ENCODE data around the gene SPAST.
"Not testable (repeated sequence)": the region's sequence is repeated elsewhere in the genome, so short reads cannot be mapped to it uniquely, and the experiment has no call there.

Gene SPAST

GRCh38 chr2:32063310-32064020 is at the start of gene SPAST:
Gene SPAST (plus strand): TSS chr2:32063556. CDS start chr2:32063832, 276 bp downstream.
- peak; percentile 96 for DNase-seq

DNA sequence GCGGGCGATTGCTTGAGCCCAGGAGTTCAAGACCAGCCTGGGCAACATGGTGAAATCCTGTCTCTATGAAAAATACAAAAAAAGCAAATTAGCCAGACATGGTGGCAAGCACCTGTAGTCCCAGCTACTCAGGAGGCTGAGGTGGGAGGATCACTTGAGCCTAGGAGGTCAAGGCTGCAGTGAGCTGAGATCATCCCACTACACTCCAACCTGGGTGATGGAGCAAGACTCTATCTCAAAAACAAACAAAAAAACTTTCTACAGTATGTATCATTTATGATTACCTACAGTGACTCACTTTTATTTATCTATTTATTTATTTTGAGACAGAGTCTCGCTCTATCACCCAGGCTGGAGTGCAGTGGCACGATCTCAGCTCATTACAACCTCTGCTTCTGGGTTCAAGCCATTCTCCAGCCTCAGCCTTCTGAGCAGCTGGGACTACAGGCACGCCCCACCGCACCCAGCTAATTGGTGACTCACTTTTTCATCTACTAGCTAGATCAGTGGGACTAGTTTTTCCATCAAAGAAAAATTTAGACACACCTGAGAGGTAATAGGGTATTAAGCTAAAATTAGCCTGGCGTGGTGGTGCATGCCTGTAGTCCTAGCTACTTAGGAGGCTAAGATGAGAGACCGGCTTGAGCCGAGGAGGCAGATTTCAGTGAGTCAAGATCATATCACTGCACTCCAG is 44.4 kb upstream of the SPAST start:
- not testable (repeated sequence) for DNase-seq

DNA sequence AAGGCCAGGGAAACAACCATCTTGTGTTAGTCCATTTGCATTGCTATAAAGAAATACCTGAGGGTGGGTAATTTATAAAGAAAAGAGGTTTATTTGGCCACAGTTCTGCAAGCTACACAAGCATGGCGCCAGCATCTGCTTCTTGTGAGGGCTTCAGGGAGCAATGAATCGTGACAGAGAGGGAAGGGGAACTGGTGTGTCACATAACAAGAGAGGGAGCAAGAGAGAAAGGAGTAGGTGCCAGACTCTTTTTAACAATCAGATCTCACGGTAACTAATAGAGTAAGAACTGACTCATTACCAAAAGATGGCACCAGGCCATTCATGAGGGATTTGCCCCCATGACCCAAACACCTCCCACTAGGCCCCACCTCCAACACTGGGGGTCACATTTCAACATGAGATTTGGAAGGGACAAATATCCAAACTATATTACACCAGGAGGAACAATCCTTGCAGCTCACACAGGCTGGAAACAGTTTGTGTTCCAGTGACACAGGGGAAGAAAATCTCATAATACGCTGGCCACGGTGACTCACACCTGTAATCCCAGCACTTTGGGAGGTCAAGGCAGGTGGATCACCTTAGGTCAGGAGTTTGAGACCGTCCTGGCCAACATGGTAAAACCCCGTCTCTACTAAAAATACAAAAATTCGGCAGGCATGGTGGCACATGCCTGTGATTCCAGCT is 29.0 kb upstream of the SPAST start:
- not testable (repeated sequence) for DNase-seq

DNA sequence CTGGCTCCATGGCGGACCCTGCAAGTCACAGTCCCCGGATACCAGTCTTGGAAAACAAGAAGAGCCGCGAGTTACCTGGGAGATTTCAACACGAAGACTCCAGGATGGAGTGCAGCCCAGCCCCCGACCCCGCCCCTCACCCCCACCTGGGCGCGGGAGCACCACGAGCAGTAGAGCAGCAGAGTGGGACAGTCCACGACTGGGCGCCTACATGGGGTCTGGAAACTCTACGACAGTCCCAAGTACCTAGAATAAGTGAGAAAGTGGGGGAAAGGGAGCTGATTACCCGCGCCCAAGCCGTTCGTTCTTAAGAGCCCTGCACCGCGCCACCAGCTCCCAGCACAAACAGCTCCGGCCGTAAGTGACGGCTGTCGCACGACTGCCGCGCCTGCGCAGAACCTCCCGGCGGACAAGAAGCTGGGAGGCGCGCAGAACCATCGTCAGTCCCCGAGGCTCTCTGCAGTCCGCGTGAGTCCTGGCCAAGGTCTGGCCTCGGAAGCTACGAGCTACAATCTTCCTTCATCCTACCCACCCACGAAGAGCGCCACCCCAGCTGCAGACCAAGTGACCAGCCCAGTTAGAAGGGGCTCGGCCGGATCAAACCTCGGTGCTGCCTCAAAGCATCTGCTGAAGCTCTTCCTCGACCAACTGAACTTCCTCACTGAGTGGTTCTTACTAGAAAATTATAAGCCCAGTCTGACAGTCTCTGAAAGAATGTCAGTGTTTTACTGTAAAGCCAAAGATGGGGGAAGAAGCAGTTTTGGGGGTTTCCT is 23.7 kb upstream of the SPAST start, which contains the start of gene DPY30:
Gene DPY30 (minus strand): TSS at position 359 of the 773 bp plus-strand sequence. CDS start 349 bp downstream, at position 10.
- peak; percentile 89 for DNase-seq

- DNase-seq: no peak
Measured at GRCh38 chr2:32043561-32043960, 19.8 kb upstream of the SPAST start.

DNA sequence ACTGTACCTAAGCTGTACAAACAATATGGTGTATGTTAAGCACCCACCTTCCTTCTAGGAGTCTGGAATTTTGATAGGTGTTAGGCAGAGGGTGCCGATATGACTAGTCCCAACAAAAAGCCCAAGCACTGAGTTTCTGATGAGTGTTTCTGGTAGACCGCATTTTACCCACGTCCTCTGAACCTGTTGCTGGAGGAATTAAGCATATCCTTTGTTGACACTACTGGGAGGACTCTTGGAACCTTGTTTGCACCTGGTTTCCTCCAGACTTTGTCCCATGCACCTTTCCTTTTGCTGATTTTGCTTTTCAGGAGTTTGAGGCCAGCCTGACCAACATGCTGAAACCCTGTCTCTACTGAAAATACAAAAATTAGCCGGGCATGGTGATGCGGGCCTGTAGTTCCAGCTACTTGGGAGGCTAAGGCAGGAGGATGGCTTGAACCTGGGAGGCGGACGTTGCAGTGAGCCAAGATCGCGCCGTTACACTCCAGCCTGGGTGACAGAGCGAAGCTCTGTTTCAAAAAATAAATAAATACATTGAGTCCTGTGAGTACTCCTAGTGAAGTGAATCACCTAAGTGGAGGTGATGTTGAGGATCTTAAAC is 11.4 kb upstream of the SPAST start:
- no peak for DNase-seq

DNA sequence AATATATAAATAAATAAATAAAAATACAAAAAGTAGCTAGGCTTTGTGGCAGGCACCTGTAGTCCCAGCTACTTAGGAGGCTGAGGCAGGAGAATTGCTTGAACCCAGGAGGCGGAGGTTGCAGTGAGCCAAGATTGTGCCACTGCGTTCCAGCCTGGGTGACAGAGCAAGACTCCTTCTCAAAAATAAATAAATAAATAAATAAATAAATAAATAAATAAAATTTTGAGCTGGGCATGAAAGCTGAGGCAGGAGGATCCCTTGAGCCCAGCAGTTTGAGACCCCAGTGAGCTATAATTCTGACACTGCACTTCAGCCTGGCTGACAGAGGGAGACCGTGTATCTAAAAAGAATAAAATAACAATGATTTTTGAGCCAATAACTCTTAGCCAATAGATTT is 8.8 kb upstream of the SPAST start:
- DNase-seq: not testable (repeated sequence)

DNA sequence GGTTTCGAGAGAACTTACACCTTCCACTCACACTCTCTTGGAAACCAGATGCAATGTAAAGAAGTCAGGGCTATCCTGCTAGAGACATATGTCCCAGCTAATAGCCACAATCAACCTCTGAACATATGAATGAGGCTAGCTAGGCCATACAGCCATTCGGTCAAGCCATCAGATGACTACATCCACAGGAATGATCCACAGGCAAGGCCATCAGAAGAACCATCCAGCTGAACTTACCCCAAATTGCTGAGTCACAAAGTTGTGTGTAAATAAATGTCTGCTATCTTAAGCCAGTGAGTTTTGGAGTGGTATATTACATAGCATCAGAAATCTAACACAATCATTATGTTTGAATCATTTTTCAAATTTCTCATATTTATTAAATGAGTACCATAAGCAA is 5.2 kb upstream of the SPAST start:
- DNase-seq: no peak

GRCh38 chr2:32060266-32060665 is 3.1 kb upstream of the SPAST start:
- no peak for DNase-seq

GRCh38 chr2:32061430-32061829 is 1.9 kb upstream of the SPAST start:
- no peak for DNase-seq

DNA sequence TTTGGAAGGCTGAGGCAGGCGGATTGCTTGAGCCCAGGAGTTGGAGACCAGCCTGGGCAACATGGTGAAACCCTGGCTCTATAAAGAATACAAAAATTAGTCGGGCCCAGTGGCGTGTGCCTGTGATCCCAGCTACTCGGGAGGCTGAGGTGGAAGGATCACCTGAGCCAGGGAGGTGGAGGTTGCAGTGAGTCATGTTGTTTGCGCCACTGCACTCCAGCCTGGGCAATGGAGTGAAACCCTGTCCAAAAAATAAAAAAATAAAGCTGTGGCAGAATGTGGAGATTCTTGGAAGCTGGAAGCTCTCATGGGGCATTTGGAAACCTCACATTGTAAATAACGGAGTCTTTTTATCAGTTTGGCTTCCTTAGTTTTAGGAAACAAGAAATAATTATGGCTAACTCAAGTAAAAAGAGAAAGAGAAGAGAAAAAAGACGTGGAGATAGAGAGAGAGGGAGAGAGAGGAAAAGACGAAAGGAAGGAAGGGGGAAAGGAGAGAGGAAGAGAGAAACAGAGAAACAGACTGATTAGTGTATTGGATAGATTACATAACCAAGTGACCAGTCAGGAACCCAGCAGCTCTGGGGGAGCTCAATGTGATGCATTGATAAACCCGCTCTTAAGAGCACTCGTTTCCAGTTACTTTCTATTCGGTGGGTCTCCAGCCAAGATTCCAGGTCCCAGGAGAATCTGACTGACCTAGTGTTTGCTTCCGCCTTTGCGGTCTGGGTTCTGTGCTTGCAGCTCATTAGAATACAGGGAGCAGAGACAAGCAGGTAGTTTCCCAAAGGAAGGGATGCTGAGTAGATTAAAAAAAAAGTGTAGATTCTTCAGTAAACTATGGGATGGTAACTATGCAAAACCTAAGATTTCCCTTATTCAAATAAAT is 1.1 kb upstream of the SPAST start:
- DNase-seq: no peak

DNA sequence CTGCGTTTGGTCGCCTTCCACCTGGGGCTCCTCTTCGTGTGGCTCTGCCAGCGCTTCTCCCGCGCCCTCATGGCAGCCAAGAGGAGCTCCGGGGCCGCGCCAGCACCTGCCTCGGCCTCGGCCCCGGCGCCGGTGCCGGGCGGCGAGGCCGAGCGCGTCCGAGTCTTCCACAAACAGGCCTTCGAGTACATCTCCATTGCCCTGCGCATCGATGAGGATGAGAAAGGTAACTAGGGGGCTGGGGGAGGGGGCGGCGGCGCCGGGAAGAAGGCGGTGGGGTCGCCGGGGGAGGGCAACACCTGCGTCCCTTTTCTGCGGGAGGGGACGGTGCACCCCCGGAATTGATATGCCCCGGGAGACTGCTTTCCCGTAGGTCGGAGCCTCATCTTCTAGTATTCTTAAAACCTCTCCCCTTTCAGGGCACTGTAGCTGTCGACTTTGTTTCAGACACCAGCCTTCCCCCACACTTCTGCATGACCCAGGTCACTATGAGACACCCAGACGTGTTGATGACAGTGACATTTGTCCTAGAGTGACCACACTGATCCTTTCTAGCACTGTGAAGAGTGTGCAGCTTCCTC is 755 bp downstream of the SPAST start:
- DNase-seq: peak; percentile 4

DNA sequence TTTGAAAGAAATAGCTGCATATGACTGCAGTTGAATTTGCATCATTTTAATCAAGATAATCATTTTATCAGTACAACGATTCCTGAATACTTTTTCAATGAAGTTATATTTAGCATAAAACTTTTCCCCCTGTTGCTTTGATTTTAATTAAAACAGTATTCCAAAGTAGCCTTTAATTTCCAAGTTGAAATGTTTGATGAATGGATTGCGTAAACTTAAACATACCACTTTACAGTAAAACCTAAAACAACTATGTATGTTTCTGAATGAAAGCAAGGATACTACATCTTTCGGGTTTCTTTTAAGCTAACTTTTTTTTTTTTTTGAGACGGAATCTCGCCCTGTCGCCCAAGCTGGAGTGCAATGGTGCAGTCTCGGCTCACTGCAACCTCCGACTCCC is 1.4 kb downstream of the SPAST start:
- no peak for DNase-seq

GRCh38 chr2:32067549-32067948 is 4.2 kb downstream of the SPAST start:
- no peak for DNase-seq

DNA sequence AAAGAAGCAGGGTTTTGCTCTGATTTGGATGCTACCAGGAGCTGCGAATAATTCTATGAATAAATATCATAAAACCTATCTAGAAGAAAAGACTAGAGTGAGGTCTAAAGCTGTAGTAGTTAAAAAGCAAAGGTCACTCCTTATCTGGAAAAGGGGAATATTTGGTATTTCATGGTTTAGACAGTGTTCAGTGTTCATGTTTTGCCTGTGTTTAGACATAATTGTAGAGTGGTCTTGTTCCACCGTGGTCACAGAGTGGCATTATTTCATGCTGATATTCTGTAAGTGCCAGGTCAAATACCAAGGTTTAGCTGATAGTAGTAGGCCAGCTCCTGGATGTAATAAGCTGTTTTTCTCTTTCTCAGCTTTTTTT is 10.8 kb downstream of the SPAST start:
- DNase-seq: no peak

DNA sequence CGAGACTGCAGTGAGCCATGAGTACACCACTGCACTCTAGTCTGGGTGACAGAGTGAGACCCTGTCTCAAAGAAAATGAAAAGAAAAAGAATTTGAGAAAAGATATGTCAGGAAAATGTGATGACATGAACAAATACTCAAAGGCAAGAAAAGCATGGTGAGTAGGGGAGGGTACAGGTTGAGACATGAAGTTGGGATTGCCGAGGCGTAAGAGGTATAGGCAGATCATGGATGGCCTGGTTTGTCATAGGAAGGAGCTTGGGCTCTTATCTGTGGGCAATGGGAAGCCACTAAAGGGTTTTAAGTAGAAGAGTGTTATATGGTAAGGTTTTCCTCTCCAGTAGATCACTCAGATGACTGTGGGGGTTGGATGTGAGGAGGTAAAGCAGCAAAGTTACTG is 32.3 kb downstream of the SPAST start:
- DNase-seq: no peak

DNA sequence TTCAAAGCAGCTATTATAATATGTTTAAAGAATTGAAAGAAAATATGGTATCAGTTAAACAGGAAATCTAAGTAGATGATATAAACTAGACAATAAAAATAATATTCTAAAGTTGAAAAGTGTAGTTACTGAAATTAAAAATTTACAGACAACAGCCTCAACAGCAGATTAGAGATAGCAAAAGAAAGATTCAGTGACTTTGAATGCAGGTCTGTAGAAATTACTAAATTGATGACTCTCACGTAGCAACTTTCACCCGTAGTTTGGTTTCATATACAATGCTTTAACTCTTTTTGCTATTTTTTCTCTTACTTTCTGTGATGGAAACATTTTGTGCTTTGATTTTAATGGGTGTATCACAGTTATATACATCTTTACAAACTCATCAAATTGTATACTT is 44.8 kb downstream of the SPAST start:
- no peak for DNase-seq

DNA sequence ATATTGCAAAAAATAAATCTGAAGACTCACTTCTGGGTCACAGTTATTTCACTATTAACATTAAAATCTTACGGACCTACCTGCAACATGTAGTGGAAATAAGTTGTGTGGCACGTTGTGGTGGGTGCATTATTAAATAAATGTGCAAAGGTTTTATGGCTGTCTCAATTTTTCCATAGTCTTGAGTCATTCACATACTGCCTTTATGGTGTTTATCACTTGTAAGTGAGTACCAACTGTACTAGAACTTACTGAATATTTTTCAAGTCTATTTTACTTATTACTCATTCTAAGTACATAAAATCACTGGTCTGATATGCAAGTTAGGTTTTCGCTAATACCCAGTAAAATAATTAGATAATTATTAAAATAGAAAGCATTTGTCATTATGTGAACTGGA is 54.7 kb downstream of the SPAST start:
- DNase-seq: no peak

GRCh38 chr2:32119161-32119560 is 55.8 kb downstream of the SPAST start:
- DNase-seq: no peak

DNA sequence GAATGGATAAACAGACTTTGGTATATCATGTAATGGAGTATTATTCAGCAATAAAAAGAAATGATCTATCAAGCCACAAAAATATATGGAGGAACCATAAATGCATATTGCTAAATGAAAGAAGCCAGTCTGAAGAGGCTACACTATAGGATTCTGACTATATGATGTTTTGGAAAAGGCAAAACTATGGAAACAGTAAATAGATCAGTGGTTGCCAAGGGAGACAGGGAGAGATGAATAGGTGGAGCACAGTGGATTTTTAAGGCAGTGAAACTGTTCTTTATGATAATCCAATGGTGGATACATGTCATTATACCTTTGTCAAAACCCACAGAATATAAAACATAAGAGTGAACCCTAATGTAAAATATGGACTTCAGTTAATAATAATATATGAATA is 61.3 kb downstream of the SPAST start:
- no peak for DNase-seq

- DNase-seq: no peak
Measured at GRCh38 chr2:32128636-32129035, 65.3 kb downstream of the SPAST start.

Measured in activated gamma-delta T cell treated with Interleukin-2 at 50 U/mL for 16 hours (primary cell).